ENCODE results near the gene PDHX. TPM values are rescaled to one million over a fixed set of nuclear protein-coding genes. Genes with fewer than 3 reads are reported as not detected.

PDHX gene
- total and polyA plus RNA-seq, 10 of the 15 experiments (the other 5 are each of a cell fraction or from before 2014, with no cell fraction given), result 14.5 to 41.9 (median 28.0) TPM

DNA sequence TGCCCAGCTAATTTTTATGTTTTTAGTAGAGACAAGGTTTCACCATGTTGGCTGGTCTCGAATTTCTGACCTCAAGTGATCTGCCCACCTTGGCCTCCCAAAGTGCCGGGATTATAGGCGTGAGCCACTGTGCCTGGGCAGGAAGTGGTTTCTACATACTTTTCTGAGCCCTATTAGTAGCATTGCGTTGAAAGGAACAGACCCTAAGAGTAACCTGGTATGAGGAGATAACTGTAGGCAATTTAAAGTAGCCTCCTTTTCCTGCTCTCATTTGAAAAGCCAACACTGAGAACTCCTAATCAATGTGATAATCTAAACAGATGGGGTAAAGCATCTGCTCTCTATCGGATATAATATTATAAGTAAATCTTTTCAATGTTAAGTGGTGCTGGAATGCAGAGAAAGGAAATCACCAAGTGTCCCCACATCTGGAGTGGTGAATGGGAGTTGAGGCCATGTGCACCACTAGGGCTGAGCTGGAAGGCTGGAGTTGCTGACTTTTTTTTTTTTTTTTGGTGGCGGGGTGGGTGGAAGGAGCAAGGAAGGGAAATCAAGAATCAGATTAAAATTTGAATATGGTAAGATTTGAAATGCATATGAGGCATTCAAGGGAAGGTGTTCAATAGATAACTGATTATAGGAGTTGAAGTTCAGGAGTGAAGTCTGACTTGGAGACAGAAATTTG, 20.7 kb downstream of the PDHX start:
- Histone ChIP-seq H3K27me3 (replicated peaks in 1 of 2; ENCODE audit: control insufficient read depth in 2 of 2, insufficient read depth in 2 of 2, low read length in 1 of 2) (no peaks in the 10 kb centered on the region), H3K79me2 (ENCODE audit: control insufficient read depth, insufficient read depth, low read length) (no peaks in the 10 kb centered on the region; the same call in 1 of the 2 replicates), H3K4me2 (ENCODE audit: control insufficient read depth, insufficient read depth) (no peak overlapping the region), H3K36me3 (ENCODE audit: control insufficient read depth in 2 of 2, insufficient read depth in 2 of 2, low read length in 1 of 2) (no peaks in the 10 kb centered on the region; a peak in 2 of 4 replicates), H4K20me1 (ENCODE audit: control insufficient read depth, insufficient read depth) (no peaks in the 10 kb centered on the region), H3K4me1 (ENCODE audit: control insufficient read depth, insufficient read depth, low read length) (no peaks in the 10 kb centered on the region; the same call in 1 of the 2 replicates), H3K9ac (ENCODE audit: control insufficient read depth, insufficient read depth, low read length) (no peak overlapping the region), H3K9me3 (replicated peaks; ENCODE audit: control insufficient read depth, insufficient read depth, low read length) (no peaks in the 10 kb centered on the region), H3K27ac (ENCODE audit: control insufficient read depth, insufficient read depth) (no peak overlapping the region), H2AFZ (ENCODE audit: control insufficient read depth, low read depth, low read length) (no peak overlapping the region), H3K4me3 (no peak overlapping the region)
- intact Hi-C loops (cut with micrococcal nuclease; ENCODE audit: unreplicated experiment) (no loop called here), in situ Hi-C loops (cut with MboI) (no loop called here)
- BruUV-seq (replicated peaks), result no TSS peak
- DNase-seq (ENCODE audit: low read depth, low spot score), result no peak
- TF ChIP-seq CHD1 (IDR thresholded peaks at IDR 0.05; ENCODE audit: low read depth, low read length) (no peak), IRF4 (IDR thresholded peaks at IDR 0.05; ENCODE audit: low read depth, low read length) (no peak), POLR2AphosphoS2 (IDR thresholded peaks at IDR 0.05; ENCODE audit: low read depth, low read length) (no peak), CHD2 (IDR thresholded peaks at IDR 0.05; ENCODE audit: borderline replicate concordance, low read depth, low read length) (no peak), SMARCA5 (IDR thresholded peaks at IDR 0.05) (no peak), TCF7 (IDR thresholded peaks at IDR 0.05; ENCODE audit: borderline replicate concordance) (no peak), ELK1 (IDR thresholded peaks at IDR 0.05; ENCODE audit: low read depth, low read length) (no peak), YBX1 (IDR thresholded peaks at IDR 0.05) (no peak), E2F8 (IDR thresholded peaks at IDR 0.05; ENCODE audit: low read depth, partially characterized antibody) (no peak), BMI1 (IDR thresholded peaks at IDR 0.05; ENCODE audit: borderline replicate concordance) (no peak)
- TF ChIP-seq, protein P1, sequence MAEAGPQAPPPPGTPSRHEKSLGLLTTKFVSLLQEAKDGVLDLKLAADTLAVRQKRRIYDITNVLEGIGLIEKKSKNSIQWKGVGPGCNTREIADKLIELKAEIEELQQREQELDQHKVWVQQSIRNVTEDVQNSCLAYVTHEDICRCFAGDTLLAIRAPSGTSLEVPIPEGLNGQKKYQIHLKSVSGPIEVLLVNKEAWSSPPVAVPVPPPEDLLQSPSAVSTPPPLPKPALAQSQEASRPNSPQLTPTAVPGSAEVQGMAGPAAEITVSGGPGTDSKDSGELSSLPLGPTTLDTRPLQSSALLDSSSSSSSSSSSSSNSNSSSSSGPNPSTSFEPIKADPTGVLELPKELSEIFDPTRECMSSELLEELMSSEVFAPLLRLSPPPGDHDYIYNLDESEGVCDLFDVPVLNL (IDR thresholded peaks at IDR 0.05; ENCODE audit: low read depth, low read length), result no peak
- ChIA-PET POLR2A (no interaction called here), SMC1A (ENCODE audit: uncharacterized antibody, unreplicated experiment) (no interaction called here), RAD21 (ENCODE audit: unreplicated experiment) (no interaction called here), CTCF (interaction anchor here (0.6 to 1.2 kb wide), 2 partner anchors 11 to 530 kb away, joined by 3 read pairs; no protein-coding TSS in a partner anchor)
- WGBS (ENCODE audit: insufficient coverage, insufficient replicate concordance, low lambda C conversion rate, missing lambda C conversion rate), result 92% methylated on average over 6 of the region's 6 CpGs
- FAIRE-seq, result no peak
- ATAC-seq, result no peak

All from GM12878 (cell line).